ENCODE data around the gene IL1B.

DNA sequence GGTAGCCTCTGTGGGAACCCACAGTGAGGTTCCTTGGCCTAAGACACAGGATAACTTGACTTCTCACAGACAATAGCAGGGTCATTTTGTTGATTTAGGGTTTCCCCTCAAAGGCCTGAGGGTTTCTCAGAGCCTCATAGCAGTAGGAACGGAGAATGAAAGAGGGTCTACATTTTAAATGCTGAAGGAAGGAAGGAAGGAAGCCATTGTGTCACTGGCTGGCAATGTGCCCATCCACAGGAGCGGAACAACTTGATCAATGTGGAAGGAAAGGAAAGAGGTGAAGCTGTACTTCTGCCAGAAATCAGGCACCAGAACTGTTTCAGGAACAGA is 5.1 kb downstream of the IL1B start:
- TF ChIP-seq CTCF (IDR thresholded peaks at IDR 0.05; ENCODE audit: low read length) (no peak), EZH2 (IDR thresholded peaks at IDR 0.05; ENCODE audit: borderline replicate concordance, low read length) (no peak)

Data from OCI-LY1 (cell line).